GM21526 (cell line): Measurements from ENCODE around the gene ATP8B1.
"Not testable (repeated sequence)": the region's sequence is repeated elsewhere in the genome, so short reads cannot be mapped to it uniquely, and the experiment has no call there.

Source experiments
- ATAC-seq: cut with Tn5 transposase; IDR thresholded peaks from one replicate; pipeline ENCODE4 v1.9.1; 2021; ENCODE audit warnings: moderate library complexity; ENCODE audit not compliant: unreplicated experiment, low FRiP score

ATP8B1 gene

DNA sequence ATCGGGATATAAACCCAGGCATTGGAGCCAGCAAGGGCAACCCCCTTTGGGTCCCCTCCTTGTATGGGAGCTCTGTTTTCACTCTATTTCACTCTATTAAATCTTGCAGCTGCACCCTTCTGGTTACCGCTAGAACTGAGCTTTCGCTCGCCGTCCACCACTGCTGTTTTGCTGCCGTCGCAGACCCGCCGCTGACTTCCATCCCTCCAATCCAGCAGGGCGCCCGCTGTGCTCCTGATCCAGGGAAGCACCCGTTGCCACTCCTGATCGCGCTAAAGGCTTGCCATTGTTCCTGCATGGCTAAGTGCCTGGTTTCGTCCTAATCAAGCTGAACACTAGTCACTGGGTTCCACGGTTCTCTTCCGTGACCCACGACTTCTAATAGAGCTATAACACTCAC lies 68.1 kb downstream of the ATP8B1 start:
- ATAC-seq: not testable (repeated sequence)

- no peak for ATAC-seq
Observed at GRCh38 chr18:57733861-57734260, 69.3 kb downstream of the ATP8B1 start.

- no peak for ATAC-seq
Observed at GRCh38 chr18:57730146-57730545, 73.0 kb downstream of the ATP8B1 start.

- no peak for ATAC-seq
Observed at GRCh38 chr18:57728941-57729511, 74.1 kb downstream of the ATP8B1 start.

DNA sequence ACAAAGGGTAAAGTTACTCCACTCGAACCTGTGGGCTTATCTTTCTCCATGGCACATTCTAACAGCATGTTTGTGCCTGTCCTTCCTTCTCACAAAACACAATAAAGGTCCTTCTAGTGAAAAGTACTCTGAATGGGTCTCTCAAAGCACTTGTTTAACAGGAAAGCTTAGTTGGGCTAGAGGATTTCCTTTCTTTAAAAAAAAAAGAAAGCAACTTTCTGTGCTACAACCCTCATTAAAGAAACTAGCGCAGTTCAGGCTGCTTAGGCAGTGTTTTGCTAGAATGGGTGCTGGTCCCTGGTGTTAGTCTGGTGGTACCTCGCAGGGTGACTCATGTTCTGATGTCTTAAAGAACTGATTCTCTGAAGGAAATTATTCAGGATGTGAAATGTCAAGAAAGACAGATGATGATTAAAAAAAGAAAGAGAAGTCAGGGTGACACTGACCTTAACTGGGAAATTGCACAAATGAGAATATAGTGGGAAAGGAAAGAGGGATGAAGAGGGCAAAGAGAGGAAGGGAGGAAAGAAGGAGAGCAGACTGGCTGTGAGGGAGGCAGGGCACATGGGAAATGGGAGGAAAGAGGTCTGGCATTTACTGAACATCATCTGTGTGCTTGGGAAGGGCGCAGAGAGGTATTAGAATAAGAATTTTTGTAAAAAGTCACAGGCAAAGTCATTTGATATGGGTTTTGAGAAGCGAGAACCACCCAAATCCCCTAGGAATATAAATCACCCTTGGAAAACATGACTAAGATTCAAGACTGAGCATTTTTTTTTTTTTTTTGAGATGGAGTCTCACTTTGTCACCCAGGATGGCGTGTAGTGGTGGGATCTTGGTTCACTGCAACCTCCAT lies 74.9 kb downstream of the ATP8B1 start:
- no peak for ATAC-seq

DNA sequence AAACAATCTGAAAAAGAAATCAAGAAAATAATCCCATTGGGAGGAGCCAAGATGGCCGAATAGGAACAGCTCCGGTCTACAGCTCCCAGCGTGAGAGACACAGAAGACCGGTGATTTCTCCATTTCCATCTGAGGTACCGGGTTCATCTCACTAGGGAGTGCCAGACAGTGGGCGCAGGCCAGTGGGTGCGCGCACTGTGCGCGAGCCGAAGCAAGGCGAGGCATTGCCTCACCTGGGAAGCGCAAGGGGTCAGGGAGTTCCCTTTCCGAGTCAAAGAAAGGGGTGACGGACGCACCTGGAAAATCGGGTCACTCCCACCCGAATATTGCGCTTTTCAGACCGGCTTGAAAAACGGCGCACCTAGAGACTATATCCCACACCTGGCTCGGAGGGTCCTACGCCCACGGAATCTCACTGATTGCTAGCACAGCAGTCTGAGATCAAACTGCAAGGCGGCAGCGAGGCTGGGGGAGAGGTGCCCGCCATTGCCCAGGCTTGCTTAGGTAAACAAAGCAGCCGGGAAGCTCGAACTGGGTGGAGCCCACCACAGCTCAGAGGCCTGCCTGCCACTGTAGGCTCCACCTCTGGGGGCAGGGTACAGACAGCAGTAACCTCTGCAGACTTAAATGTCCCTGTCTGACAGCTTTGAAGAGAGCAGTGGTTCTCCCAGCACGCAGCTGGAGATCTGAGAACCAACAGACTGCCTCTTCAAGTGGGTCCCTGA lies 83.7 kb downstream of the ATP8B1 start:
- ATAC-seq: not testable (repeated sequence)

- ATAC-seq: no peak
Observed at GRCh38 chr18:57716549-57716948, 86.6 kb downstream of the ATP8B1 start.

DNA sequence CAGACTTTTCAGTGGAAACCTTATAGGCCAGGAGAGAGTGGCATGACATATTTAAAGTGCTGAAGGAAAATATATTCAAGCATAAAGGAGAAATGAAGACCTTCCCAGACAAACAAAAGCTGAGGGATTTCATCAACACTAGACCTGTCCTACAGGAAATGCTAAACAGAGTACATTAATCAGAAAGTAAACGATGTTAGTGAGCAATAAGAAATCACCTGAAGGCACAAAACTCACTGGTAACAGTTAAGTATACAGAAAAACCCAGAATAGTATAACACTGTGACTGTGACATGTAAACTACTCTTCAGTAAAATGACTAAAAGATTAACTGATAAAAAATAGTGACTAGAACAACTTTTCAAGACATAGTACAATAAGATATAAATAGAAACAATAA lies 87.4 kb downstream of the ATP8B1 start:
- ATAC-seq: no peak

- ATAC-seq: no peak
Observed at GRCh38 chr18:57715073-57715472, 88.0 kb downstream of the ATP8B1 start.

DNA sequence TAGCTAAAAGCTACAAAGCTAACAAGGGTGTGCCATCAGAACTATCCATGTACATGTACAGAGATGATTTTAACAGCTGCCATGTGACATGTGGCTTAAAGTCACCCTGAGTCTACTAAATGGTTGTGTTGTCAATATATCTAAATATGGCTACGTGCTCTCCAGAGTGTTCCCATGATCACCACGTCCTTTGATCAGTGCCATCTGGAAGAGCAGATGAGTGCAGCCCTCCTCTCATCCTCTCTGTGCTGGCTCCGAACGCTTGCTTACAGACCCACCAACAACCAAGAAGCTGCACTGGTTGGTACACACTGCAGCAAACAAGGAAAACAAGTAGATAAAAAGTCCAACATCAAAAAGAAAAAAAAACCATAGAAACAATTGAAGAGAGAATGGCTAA lies 92.9 kb downstream of the ATP8B1 start:
- no peak for ATAC-seq

- no peak for ATAC-seq
Observed at GRCh38 chr18:57709335-57709734, 93.8 kb downstream of the ATP8B1 start.

DNA sequence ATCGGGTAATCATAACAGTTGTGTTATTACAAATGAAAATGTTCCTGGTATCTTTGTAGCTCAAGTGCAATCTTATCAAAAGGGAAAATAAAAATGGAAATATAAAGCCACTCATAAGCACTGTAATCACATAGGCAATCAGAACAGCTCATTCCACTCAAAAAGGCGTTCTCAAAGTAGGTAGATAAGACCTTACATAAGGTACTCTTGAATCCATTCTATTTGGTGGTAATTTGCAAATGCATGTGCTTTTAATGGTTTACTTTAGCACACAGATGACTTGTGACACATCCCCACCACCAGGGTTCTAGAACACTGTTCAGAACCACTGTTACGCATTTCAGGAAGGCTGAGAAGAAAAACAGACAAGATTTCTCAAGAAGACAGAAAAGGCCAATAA lies 94.8 kb downstream of the ATP8B1 start:
- no peak for ATAC-seq

- ATAC-seq: no peak
Observed at GRCh38 chr18:57705832-57706595, 97.1 kb downstream of the ATP8B1 start.

GRCh38 chr18:57705011-57705410 lies 98.1 kb downstream of the ATP8B1 start:
- ATAC-seq: no peak

DNA sequence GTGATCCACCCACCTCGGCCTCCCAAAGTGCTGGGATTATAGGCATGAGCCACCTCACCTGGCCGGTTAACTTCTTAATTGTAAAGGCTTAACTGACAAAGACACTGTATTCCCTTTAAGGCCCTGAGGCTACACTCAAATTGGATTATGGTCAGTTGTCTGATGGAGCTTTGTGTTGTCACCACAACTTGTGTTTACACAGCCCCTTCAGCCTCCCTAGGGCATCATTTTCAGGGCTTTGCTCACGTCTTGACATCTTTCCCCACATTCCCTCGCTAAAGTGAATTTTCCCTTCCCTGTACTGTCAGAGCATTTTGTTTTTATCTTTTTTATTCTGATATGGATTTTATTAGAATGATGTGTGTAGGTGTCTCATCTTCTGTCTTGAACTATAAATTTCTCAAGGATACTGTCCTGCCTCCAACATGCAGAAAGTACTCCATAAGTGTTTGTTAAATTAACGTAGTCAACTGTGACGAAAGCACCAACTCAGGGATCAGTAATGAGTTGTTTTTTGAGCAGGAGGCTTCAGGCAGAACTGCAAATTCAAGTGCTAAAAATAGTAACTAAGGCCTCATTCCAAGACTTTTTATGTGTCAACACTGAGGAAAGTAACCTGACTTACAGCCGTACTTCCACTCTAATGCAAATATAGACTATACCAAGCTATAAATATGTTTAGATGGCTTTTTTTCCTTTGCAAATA lies 104.4 kb downstream of the ATP8B1 start:
- ATAC-seq: no peak

DNA sequence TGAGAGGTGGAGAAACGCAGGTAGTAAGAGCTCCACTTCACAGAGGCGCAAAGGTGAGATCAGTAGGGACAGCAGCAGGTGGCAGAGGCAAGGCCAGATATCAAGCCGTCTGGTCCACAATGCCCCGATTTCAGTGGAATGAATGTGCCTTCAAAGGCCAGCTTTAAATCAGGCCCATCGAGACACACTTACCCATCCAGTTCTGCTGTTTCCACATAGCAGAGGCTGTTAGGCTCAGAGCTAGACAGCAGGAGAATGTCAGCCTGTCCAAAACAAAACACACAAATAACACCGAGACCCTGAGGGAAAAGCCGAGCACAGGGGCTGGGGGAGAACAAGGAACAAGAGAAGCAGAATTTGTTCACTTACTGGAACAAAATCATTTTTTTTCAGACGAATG lies 105.7 kb downstream of the ATP8B1 start:
- no peak for ATAC-seq

DNA sequence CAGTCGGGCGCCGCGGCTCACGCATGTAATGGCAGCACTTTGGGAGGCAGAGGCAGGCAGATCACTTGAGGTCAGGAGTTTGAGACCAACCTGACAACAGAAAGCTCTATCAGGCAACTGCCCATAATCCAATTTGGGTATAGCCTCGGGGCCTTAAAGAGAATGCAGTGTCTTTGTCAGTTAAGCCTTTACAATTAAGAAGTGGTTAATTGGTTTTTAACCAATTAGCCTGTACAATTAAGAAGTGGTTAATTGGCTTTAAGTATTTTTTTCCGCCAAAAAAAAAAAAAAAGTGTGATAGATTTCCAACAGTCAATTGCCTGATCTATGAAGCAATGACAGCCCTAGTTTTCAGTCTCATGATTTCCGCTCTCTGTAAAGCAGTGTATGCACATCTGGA lies 106.8 kb downstream of the ATP8B1 start:
- ATAC-seq: no peak

DNA sequence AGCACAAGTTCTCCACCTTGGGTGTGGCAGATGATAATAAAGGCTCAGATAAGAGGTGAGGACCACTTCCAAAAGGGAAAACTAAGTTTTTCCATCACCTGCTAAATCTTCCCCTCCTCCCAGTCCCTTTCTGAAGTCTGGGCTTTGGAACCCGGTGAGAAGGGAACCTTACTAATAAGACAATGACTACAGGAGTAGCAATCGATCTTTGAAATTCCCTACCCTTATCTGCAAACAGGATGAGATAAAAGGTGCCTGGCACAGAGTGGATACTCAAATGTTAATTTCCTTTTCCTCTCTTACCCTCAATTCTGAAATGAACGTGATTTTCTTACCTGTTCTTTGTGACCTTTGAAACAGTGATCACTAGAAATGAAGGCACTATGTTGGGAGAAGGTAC lies 111.8 kb downstream of the ATP8B1 start:
- ATAC-seq: no peak

DNA sequence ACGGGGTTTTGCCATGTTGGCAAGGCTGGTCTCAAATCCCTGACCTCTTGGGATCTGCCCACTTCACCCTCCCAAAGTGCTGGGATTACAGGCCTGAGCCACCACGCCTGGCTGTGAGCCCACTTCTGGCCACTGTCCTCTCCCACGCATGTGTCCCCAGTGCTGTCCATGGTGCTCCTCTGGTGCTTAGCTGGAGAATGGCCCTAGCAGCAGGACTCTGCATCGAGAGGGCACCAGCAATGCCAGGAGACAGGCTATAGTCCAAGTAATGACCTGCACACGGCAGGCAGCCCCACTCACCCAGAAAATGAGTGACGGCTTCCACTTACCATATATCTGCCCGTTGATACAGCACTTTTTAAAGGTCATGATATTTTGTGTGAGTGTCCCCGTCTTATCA lies 115.1 kb downstream of the ATP8B1 start:
- ATAC-seq: no peak

DNA sequence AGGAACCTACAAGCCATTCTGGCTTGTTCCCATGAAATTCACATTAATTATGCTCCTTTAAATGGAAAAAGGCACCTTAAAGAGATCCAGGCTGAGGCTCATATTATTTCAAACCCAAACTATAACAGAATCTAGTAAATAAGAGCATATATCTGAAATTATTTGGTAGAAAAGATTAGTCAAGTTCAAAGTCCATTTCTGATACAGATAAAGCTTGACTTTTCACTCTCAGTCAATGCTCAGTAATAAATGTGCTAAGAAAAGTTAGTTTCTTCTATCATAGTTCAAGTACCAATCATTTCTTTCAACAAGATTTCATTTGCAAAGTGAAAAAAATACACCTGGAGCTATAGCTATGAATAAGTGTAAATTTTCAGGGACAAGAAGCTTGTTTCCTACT lies 119.6 kb downstream of the ATP8B1 start:
- no peak for ATAC-seq
